Natural killer cell (primary cell): ENCODE measurements around the gene RYR3. TPM values are rescaled to one million over a fixed set of nuclear protein-coding genes. Genes with fewer than 3 reads are reported as not detected.

ENCODE experiments used
- ATAC-seq, 3 donors: fragments of 150-1000 bp in 2 of 3; fragments of 200-7000 bp in 1 of 3; cut with Tn5 transposase; 1 replicate in 1 of 3; 2 replicates in 2 of 3; pipeline ENCODE4 v1.10.0; 2021; ENCODE audit warnings: mild to moderate bottlenecking in 2 of 3, moderate library complexity in 2 of 3
- DNase-seq, 2 donors: peaks; one replicate each; pipeline versions ENCODE4 v3.0.0 to v3.0.0-alpha.2; 2013 to 2021; ENCODE audit warnings: mixed read lengths in 1 of 2
- H3K27ac ChIP-seq: one replicate; pipeline ENCODE4 v1.5.1; 2013; ENCODE audit warnings: mild to moderate bottlenecking, low read length
- H3K27me3 ChIP-seq: one replicate; pipeline ENCODE4 v1.6.1; 2013; ENCODE audit warnings: low read length; ENCODE audit not compliant: control insufficient read depth, insufficient read depth
- H3K36me3 ChIP-seq: one replicate; pipeline ENCODE4 v1.6.1; 2013; ENCODE audit warnings: low read length; ENCODE audit not compliant: control insufficient read depth, insufficient read depth
- H3K4me1 ChIP-seq: one replicate; pipeline ENCODE4 v1.6.1; 2013; ENCODE audit warnings: low read length; ENCODE audit not compliant: control insufficient read depth, insufficient read depth
- H3K4me3 ChIP-seq: one replicate; pipeline ENCODE4 v1.5.1; 2013; ENCODE audit warnings: low read length
- H3K9me3 ChIP-seq: one replicate; pipeline ENCODE4 v1.6.1; 2013; ENCODE audit warnings: low read length; ENCODE audit not compliant: control insufficient read depth, insufficient read depth
- H3K27ac Mint-ChIP-seq, 2 donors: one replicate each; pipeline ENCODE4 v1.8.0; 2022; ENCODE audit warnings: mild to moderate bottlenecking in 2 of 2, mixed read lengths in 2 of 2, moderate library complexity in 1 of 2
- H3K27me3 Mint-ChIP-seq, 2 donors: one replicate each; pipeline ENCODE4 v1.8.0; 2022; ENCODE audit warnings: low read depth in 2 of 2, mixed read lengths in 2 of 2
- H3K36me3 Mint-ChIP-seq: one replicate; pipeline ENCODE4 v1.8.0; 2022; ENCODE audit warnings: mixed read lengths
- H3K4me1 Mint-ChIP-seq, 2 donors: one replicate each; pipeline ENCODE4 v1.8.0; 2022; ENCODE audit warnings: mixed read lengths in 2 of 2
- H3K4me3 Mint-ChIP-seq: one replicate; pipeline ENCODE4 v1.8.0; 2022; ENCODE audit warnings: mild to moderate bottlenecking, moderate library complexity, mixed read lengths
- H3K9me3 Mint-ChIP-seq, 2 donors: one replicate each; pipeline ENCODE4 v1.8.0; 2022; ENCODE audit warnings: mixed read lengths in 2 of 2
- CTCF ChIP-seq: fragments of 200-600 bp; IDR thresholded peaks from one replicate; pipeline ENCODE4 v1.8.0; 2022; ENCODE audit warnings: antibody characterized with exemption
- WGBS: methylation state at CpG from one replicate; pipeline ENCODE4 v1.1.7; 2013; ENCODE audit warnings: missing lambda C conversion rate; ENCODE audit not compliant: insufficient coverage; 5-methylcytosine and 5-hydroxymethylcytosine counted together
- intact Hi-C: fragments of 100-400 bp; cut with micrococcal nuclease; formaldehyde crosslinking; loops from one replicate; pipeline ENCODE4 v1.14.2; 2022
- total RNA-seq, 4 donors: library from RNA; stranded (reverse); fragments of 120-200 nt in 1 of 4; gene quantifications; one replicate each; pipeline versions ENCODE4 v1.2.3 to v1.2.4, GENCODE V29; 2013 to 2022

Gene RYR3
- total RNA-seq, 3 donors from 2014 or later (not counting 1 experiment from before 2014, with no cell fraction given): 0.09 to 6.2 TPM; not detected in 1

GRCh38 chr15:33534642-33535041, 223.9 kb downstream of the RYR3 start:
- H3K9me3 Mint-ChIP-seq: no peaks in the 10 kb centered on the region
- no peak overlapping the region for H3K4me3 Mint-ChIP-seq
- no peaks in the 10 kb centered on the region for H3K9me3 ChIP-seq
- no peaks in the 10 kb centered on the region for H3K27me3 ChIP-seq
- no peak overlapping the region for H3K27ac Mint-ChIP-seq
- no peak for TF ChIP-seq CTCF
- DNase-seq (no peak), ATAC-seq (no peak)
- H3K4me1 Mint-ChIP-seq: no peaks in the 10 kb centered on the region
- intact Hi-C loops: no loop called here
- H3K27ac ChIP-seq: no peak overlapping the region
- no peaks in the 10 kb centered on the region for H3K36me3 Mint-ChIP-seq
- no peaks in the 10 kb centered on the region for H3K4me1 ChIP-seq
- WGBS: 90% methylated on average over 4 of the region's 4 CpGs
- H3K4me3 ChIP-seq: no peak overlapping the region
- H3K36me3 ChIP-seq: no peaks in the 10 kb centered on the region
- H3K27me3 Mint-ChIP-seq: peaks cover 5 to 11% of the 10 kb centered on the region in 2 donors

- no peaks in the 10 kb centered on the region for H3K36me3 Mint-ChIP-seq
- no peaks in the 10 kb centered on the region for H3K9me3 Mint-ChIP-seq
- Histone ChIP-seq H3K4me1 (no peaks in the 10 kb centered on the region), H3K36me3 (no peaks in the 10 kb centered on the region), H3K9me3 (no peaks in the 10 kb centered on the region), H3K27me3 (no peaks in the 10 kb centered on the region), H3K4me3 (no peak overlapping the region), H3K27ac (no peak overlapping the region)
- H3K27ac Mint-ChIP-seq: no peak overlapping the region
- no peak for TF ChIP-seq CTCF
- no peak overlapping the region for H3K4me3 Mint-ChIP-seq
- H3K4me1 Mint-ChIP-seq: no peaks in the 10 kb centered on the region
- peaks cover 5 to 11% of the 10 kb centered on the region in 2 donors for H3K27me3 Mint-ChIP-seq
- intact Hi-C loops: no loop called here
- ATAC-seq (no peak), DNase-seq (no peak)
- 28% methylated on average over 1 of the region's 3 CpGs for WGBS
Measured at GRCh38 chr15:33535135-33535534, 224.4 kb downstream of the RYR3 start.

- H3K27me3 Mint-ChIP-seq: peaks cover 3 to 11% of the 10 kb centered on the region in 2 donors
- WGBS: 85% methylated on average over 8 of the region's 10 CpGs
- Histone ChIP-seq H3K4me3 (no peak overlapping the region), H3K36me3 (no peaks in the 10 kb centered on the region), H3K4me1 (no peaks in the 10 kb centered on the region), H3K27ac (no peak overlapping the region), H3K27me3 (no peaks in the 10 kb centered on the region), H3K9me3 (no peaks in the 10 kb centered on the region)
- intact Hi-C loops: no loop called here
- H3K4me1 Mint-ChIP-seq: no peaks in the 10 kb centered on the region
- no peaks in the 10 kb centered on the region for H3K9me3 Mint-ChIP-seq
- DNase-seq (no peak), ATAC-seq (no peak)
- H3K36me3 Mint-ChIP-seq: no peaks in the 10 kb centered on the region
- no peak overlapping the region for H3K27ac Mint-ChIP-seq
- no peak for TF ChIP-seq CTCF
- no peak overlapping the region for H3K4me3 Mint-ChIP-seq
Measured at GRCh38 chr15:33539825-33540573, 229.2 kb downstream of the RYR3 start.

GRCh38 chr15:33543957-33544356, 233.2 kb downstream of the RYR3 start:
- no peak overlapping the region for H3K4me3 ChIP-seq
- H3K4me1 ChIP-seq: no peaks in the 10 kb centered on the region
- no peak overlapping the region for H3K27ac Mint-ChIP-seq
- ATAC-seq (no peak), DNase-seq (no peak)
- intact Hi-C loops: no loop called here
- no peak for TF ChIP-seq CTCF
- H3K27me3 Mint-ChIP-seq: peaks cover 0 to 3% of the 10 kb centered on the region in 2 donors
- H3K27me3 ChIP-seq: no peaks in the 10 kb centered on the region
- no peak overlapping the region for H3K4me3 Mint-ChIP-seq
- H3K36me3 Mint-ChIP-seq: no peaks in the 10 kb centered on the region
- no peaks in the 10 kb centered on the region for H3K9me3 ChIP-seq
- no peaks in the 10 kb centered on the region for H3K4me1 Mint-ChIP-seq
- H3K9me3 Mint-ChIP-seq: no peaks in the 10 kb centered on the region
- no peak overlapping the region for H3K27ac ChIP-seq
- WGBS: 93% methylated on average over 2 of the region's 3 CpGs
- no peaks in the 10 kb centered on the region for H3K36me3 ChIP-seq
